ENCODE data around the gene CAPRIN2.

The CAPRIN2 gene

DNA sequence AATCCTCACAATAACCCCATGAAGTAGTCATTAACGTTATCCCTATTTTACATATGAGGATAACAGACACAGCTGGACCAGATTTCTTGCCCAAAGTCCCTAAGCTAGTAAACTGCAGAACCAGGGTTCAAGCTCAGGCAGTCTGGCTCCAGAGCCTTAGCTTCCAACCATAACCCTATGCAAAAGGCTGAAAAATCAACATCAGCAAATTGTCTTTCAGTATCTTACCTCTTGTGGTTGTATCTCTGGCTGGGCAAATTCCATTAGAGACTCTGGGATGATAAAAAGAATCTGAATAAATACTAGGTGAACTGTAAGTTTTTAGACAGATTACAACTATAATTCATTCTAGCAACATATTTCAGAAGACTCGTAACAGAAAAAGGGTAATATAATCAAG lies 24.7 kb downstream of the CAPRIN2 start:
- H3K4me3 ChIP-seq (ENCODE audit: low read depth, low read length), result no peak overlapping the region
- TF ChIP-seq, protein P1, sequence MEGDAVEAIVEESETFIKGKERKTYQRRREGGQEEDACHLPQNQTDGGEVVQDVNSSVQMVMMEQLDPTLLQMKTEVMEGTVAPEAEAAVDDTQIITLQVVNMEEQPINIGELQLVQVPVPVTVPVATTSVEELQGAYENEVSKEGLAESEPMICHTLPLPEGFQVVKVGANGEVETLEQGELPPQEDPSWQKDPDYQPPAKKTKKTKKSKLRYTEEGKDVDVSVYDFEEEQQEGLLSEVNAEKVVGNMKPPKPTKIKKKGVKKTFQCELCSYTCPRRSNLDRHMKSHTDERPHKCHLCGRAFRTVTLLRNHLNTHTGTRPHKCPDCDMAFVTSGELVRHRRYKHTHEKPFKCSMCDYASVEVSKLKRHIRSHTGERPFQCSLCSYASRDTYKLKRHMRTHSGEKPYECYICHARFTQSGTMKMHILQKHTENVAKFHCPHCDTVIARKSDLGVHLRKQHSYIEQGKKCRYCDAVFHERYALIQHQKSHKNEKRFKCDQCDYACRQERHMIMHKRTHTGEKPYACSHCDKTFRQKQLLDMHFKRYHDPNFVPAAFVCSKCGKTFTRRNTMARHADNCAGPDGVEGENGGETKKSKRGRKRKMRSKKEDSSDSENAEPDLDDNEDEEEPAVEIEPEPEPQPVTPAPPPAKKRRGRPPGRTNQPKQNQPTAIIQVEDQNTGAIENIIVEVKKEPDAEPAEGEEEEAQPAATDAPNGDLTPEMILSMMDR (IDR thresholded peaks at IDR 0.05; ENCODE audit: low read depth, low read length), result no peak

DNA sequence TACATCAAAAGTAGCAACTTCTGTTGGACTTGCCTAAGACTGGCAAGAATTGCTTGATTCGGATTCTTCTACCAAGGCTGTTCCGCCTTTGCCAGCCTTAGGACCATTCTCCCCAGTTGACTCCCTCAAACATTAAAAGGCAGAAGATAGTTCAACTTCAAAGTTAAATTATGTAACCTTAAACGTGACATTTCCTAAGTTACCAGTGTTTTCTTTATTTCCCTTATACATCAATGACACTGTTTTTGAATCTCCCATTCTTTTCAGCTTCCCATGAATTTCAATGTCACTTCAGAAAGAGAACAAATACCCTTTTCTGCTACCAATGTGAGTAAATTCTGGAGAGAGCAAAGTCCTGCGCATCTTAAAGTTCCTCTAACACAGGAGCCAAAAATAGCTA lies 25.2 kb downstream of the CAPRIN2 start:
- no peak overlapping the region for H3K4me3 ChIP-seq (ENCODE audit: low read depth, low read length)
- TF ChIP-seq, protein P1 (IDR thresholded peaks at IDR 0.05; ENCODE audit: low read depth, low read length), result no peak

DNA sequence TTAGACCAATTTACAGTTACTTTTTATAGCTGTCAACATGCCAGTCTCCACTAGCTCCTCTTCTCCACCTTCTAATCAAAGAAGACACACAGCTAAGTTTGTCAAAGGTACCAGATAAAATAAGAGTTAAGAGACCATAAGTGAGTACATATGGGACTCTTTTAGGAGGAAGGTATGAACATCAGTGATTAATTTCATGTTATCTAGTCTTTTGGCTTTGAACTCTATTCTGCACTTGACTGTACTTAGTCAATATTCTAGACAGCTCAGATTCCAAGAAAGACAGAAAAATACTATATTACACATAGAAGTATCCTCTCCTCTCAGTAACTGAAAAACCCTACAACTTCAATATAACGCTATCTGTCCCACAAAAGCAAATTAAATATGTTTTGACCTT lies 28.1 kb downstream of the CAPRIN2 start:
- H3K4me3 ChIP-seq (ENCODE audit: low read depth, low read length), result no peak overlapping the region
- TF ChIP-seq, protein P1 (IDR thresholded peaks at IDR 0.05; ENCODE audit: low read depth, low read length), result no peak

DNA sequence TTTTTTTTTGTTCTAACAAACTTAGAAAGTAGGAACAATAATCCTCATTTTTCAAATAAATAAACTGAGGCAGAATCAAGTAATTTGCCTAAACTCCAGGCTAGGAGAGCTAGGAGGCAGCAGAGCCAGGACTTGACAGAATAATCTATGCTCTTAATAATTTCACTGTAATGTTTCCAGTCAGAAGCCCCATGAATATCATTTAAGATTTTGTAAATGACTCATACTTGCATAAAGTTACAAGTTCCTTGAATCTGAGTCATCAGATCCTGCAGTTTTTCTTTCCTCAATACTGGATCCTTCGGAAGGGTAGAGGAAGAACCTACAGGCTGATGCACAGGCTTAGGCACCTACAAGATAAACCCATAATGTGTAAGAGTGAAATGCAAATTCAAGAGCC lies 29.0 kb downstream of the CAPRIN2 start:
- no peak overlapping the region for H3K4me3 ChIP-seq (ENCODE audit: low read depth, low read length)
- TF ChIP-seq, protein P1 (IDR thresholded peaks at IDR 0.05; ENCODE audit: low read depth, low read length), result no peak

DNA sequence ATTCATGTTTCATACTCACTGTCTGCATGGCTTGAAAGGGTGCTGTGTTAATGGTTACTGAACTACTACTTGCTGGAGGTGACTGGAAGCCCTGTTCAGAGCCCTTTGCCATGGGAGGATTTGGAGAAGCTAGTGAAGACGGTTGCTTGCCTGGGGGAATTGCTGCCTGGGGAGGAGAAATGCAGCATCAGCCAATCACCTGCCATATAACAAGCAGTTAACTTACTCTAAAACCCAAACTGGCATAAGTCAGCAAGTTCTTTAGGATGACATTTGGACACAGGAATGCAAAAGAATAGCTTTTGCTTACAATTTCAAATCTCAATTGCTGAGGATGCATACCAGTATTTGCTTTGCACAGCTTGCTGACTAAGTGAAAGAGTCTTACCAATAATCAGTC lies 35.7 kb downstream of the CAPRIN2 start:
- no peak overlapping the region for H3K4me3 ChIP-seq (ENCODE audit: low read depth, low read length)
- TF ChIP-seq, protein P1 (IDR thresholded peaks at IDR 0.05; ENCODE audit: low read depth, low read length), result no peak

DNA sequence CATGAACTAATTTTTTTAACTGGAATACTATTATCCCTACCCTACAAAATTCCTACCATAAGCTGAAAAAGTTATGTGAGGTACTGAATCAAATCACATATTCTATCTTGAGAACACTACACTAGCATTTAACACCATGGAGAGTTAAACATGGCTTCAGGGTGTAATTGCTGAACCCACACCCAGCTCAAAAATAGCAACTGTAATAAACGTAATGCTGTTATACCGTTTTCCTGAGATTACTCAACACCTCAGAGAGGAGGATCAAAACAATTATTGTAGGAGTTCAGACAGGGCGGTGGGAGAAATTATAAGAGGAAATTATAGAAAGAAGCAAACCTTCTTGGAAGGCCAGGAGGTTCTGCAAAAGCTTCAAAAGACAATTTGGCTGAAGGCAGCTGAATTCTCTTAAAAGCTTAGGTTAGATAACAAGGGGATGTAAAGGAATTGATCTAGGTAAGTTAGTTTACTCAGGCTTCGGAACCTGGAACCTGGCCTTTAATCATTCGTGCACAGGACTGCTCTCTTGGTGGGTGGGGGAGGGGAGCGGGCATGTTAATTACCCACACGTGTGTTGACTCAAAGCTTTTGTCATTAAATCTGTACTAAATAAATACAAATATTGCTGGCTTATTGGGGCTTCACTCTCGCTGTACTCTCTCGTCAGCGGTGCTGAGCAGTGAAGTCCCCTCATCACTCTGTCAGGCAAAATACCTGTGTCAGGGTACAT lies 47.0 kb downstream of the CAPRIN2 start:
- no peak overlapping the region for H3K4me3 ChIP-seq (ENCODE audit: low read depth, low read length)
- TF ChIP-seq, protein P1 (IDR thresholded peaks at IDR 0.05; ENCODE audit: low read depth, low read length), result no peak

DNA sequence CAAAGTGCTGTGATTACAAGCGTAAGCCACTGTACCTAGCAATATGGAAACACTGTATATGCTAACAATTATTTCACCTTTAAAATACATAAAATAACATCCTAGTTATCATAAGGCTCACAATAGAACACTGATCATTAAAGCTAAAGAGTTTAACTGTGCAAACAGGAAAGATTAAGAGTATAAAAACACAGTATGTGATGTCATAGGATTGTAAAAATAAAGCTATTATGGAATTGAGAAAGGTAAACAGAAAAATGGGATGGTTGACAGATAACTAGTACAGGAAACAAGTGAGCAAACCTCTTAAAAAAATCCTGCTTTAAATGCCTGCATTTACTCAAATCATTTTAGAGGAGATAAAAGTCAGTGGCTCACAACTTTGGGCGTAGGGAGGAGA lies 48.3 kb downstream of the CAPRIN2 start:
- no peak overlapping the region for H3K4me3 ChIP-seq (ENCODE audit: low read depth, low read length)
- TF ChIP-seq, protein P1 (IDR thresholded peaks at IDR 0.05; ENCODE audit: low read depth, low read length), result no peak

Data from WI38 (cell line).